Fibroblast of the aortic adventitia (primary cell): ENCODE measurements around the gene GSG1L2. TPM values are rescaled to one million over a fixed set of nuclear protein-coding genes. Genes with fewer than 3 reads are reported as not detected.

Source experiments
- DNase-seq: peaks from one replicate; pipeline ENCODE4 v3.0.0-alpha.2; 2010; ENCODE audit warnings: low read depth
- H3K4me3 ChIP-seq: 2 replicates; pipeline ENCODE4 v1.5.1; 2011; ENCODE audit warnings: low read depth, mild to moderate bottlenecking, control low read depth, low read length, moderate library complexity
- total RNA-seq: library from RNA; depleted of rRNA; stranded (reverse); fragments of >200 nt; gene quantifications from 2 replicates; pipeline ENCODE4 v1.2.3, GENCODE V29; 2012; ENCODE audit warnings: low replicate concordance
- TF ChIP-seq, protein P1 (sequence below): IDR thresholded peaks from 2 replicates; pipeline ENCODE4 v1.5.1; 2011; ENCODE audit warnings: mild to moderate bottlenecking, low read length, control low read depth, inconsistent platforms; ENCODE audit not compliant: insufficient read depth

The GSG1L2 gene
- total RNA-seq, 1 donor = not detected

DNA sequence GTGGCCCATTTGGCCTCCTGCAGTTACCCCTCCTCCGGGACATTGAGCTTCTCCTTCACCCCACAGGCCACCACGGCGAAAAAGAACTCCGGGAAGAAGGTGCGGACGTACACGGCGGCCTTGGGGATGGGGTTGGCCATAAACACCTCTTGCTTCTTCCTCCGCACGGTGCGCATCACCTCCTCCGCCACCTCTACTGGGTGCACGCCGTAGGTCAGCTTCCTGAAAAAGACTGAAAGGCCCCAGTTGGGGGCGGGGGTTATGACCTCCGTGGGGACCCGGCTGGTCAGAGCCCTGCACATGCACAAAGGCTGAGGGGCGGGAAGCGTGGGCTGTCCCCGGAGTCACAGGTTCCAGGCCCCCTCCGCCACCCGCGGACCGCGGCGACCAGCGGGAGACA is 50.4 kb downstream of the GSG1L2 start:
- TF ChIP-seq, protein P1, sequence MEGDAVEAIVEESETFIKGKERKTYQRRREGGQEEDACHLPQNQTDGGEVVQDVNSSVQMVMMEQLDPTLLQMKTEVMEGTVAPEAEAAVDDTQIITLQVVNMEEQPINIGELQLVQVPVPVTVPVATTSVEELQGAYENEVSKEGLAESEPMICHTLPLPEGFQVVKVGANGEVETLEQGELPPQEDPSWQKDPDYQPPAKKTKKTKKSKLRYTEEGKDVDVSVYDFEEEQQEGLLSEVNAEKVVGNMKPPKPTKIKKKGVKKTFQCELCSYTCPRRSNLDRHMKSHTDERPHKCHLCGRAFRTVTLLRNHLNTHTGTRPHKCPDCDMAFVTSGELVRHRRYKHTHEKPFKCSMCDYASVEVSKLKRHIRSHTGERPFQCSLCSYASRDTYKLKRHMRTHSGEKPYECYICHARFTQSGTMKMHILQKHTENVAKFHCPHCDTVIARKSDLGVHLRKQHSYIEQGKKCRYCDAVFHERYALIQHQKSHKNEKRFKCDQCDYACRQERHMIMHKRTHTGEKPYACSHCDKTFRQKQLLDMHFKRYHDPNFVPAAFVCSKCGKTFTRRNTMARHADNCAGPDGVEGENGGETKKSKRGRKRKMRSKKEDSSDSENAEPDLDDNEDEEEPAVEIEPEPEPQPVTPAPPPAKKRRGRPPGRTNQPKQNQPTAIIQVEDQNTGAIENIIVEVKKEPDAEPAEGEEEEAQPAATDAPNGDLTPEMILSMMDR = no peak
- DNase-seq = no peak
- no peak overlapping the region for H3K4me3 ChIP-seq

DNA sequence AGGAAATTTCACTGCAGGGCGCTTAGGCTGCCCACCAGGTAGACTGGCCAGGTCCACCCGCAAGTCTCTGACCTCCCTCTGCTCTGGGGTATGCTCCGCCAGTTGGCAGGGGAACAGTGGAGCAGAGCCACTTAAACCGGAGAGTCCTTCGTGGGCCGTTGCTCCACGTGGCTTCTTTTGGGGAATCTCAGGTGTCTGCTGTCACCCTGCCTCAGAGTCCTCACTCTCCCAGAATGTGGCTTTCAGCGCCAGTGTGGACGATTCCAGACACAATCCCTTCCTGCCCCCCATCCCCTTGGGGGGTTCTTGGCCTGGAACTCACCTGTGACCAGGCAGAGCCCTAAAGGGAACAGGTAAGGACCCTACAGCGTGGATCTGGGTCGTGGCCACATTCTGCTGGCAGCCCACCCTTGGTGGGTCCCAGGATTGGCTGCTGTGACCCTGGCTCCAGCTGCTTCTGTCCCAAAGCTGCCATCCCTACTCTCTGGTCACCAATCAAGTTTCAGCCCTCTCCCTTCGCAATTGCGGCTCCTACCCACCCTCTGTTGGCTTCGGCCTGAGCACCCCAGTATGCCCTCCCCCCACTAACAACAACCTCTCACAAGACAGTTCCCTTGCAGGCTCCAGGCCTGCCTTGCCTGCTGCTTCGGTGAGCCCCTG is 52.7 kb downstream of the GSG1L2 start:
- no peak overlapping the region for H3K4me3 ChIP-seq
- TF ChIP-seq, protein P1 = no peak
- DNase-seq = no peak

DNA sequence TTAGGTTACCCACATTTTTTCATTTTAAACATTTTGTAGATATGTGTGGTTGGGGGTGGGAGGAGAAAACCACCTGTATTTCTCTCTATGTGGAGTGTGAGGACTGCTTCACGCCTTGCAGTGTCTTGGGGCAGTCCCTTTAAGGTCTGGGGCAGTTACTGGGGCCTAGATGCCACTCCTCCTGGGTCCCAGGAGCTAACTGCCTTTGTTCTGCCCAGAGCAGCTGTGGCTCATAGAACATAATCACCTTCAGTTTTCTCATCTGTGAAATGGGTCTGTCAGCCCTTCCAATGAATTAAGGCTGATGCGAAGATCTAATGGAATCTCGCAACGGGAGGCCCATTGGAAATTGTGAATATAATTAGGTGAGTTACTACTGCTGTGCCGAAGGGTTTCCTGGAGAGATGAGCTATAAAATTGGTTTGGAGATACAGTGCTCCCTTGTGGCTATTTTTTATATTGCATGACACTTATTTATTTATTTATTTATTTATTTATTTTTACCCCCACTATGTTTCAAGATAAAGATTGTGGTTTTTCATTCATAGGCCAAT is 53.4 kb downstream of the GSG1L2 start:
- TF ChIP-seq, protein P1 = peak; percentile 24
- peak; percentile 30 for DNase-seq
- no peak overlapping the region for H3K4me3 ChIP-seq

DNA sequence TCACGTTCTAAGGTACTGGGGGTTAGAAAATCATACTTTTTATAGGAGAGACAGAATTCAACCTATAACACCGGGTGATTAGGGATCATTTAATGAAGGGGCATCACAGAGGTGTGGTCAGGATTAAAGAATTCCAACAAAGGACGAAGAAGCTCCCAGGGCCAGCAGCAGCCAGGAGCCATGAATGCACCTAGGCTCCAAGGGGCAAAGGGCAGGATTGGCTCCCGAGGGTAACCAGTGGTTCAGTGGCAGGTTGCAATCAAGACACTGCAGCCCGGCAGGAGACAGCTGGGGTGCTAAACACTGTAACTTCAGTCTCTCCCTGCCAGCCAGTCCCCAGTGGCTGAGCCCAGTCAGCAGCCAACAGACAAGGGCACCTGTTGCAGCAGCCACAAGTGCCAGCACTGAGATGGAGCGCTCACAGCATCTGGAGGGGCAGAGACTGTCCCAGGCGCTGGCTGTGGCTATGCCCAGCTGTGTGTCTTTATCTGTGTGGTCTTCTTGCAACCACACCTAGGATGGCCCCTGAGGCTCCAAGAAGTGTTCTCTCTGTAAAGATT is 54.4 kb downstream of the GSG1L2 start:
- no peak overlapping the region for H3K4me3 ChIP-seq
- TF ChIP-seq, protein P1 = no peak
- no peak for DNase-seq

DNA sequence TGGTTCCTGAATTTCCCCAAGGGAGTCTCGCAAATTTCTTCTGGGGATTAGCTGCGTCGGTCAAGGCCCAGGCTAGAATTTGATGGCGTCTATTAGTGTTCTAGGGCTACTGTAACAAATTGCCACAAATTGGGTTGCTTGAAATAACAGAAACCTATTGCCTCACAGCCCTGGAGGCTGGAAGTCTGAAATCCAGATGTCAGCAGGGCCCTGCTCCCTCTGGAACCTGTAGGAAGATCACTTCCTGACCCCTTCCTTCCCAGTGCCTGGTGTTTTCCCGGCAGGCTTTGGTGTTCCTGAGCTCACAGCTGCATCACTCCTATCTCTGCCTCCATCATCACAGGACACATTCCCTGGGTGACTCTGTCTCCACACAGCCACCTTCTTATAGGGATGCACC is 54.9 kb downstream of the GSG1L2 start:
- no peak overlapping the region for H3K4me3 ChIP-seq
- DNase-seq = no peak
- TF ChIP-seq, protein P1 = no peak

DNA sequence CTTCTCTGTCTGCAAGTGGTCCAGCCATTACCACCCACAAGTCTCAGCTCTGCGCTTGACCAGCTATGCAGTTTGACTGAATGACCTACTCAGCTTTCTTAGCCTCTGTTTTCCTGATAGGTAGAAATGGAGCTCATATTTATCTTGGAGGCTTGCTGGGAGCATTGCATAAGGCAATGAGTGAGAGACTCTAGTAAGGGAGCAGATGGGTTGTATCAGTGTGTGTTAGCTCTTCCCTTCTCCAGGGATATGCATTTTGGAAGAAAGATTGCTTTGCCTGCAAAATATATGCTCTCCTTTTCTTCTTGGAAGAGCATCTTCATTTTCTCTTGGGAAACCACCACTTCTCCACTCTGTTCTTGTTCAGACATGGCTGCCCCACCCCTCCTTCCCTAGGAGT is 56.6 kb downstream of the GSG1L2 start:
- TF ChIP-seq, protein P1 = no peak
- DNase-seq = no peak
- H3K4me3 ChIP-seq = no peak overlapping the region
